C4-2B (cell line): ENCODE results near the gene TPK1.

ENCODE experiments used
- CTCF ChIP-seq: fragments of 450-650 bp; conservative IDR thresholded peaks from 2 replicates; pipeline ENCODE4 v1.5.1; 2017; ENCODE audit warnings: mild to moderate bottlenecking
- ZFX ChIP-seq: fragments of 450-650 bp; IDR thresholded peaks from 2 replicates; pipeline ENCODE4 v1.6.1; 2017

GRCh38 chr7:144782883-144783282, 53.0 kb downstream of the TPK1 start:
- TF ChIP-seq CTCF (no peak), ZFX (no peak)
